Progenitor cell of endocrine pancreas (in vitro differentiated cells): ENCODE data around the gene CEP20. TPM values are rescaled to one million over a fixed set of nuclear protein-coding genes. Genes with fewer than 3 reads are reported as not detected.

Experiments
- DNase-seq: peaks from one replicate; pipeline ENCODE4 v3.0.0; 2021; ENCODE audit warnings: low spot score; ENCODE audit not compliant: unreplicated experiment
- H3K27ac Mint-ChIP-seq: 2 replicates; pipeline ENCODE4 v1.8.0; 2021; ENCODE audit warnings: mild to moderate bottlenecking, moderate library complexity, mixed read lengths
- H3K27me3 Mint-ChIP-seq: 2 replicates; pipeline ENCODE4 v1.8.0; 2021; ENCODE audit warnings: mixed read lengths
- H3K36me3 Mint-ChIP-seq: 2 replicates; pipeline ENCODE4 v1.8.0; 2022; ENCODE audit warnings: mixed read lengths; ENCODE audit not compliant: insufficient read depth
- H3K4me1 Mint-ChIP-seq: 2 replicates; pipeline ENCODE4 v1.8.0; 2021; ENCODE audit warnings: low read depth, mixed read lengths
- H3K4me3 Mint-ChIP-seq: 2 replicates; pipeline ENCODE4 v1.8.0; 2021; ENCODE audit warnings: low read depth, mild to moderate bottlenecking, moderate library complexity, mixed read lengths
- H3K9me3 Mint-ChIP-seq: 2 replicates; pipeline ENCODE4 v1.8.0; 2021; ENCODE audit warnings: low read depth, mixed read lengths
- total RNA-seq: library from RNA; stranded (reverse); gene quantifications from 2 replicates; pipeline ENCODE4 v1.2.1, GENCODE V29; 2021
- TF ChIP-seq, protein P1 (sequence below): fragments of 200-600 bp; sonication (generic); IDR thresholded peaks from one replicate; pipeline ENCODE4 v1.5.0; 2021; ENCODE audit warnings: antibody characterized with exemption, mild to moderate bottlenecking; ENCODE audit not compliant: unreplicated experiment

Gene CEP20
- total RNA-seq, 1 donor from 2014 or later: 23.8 TPM

- TF ChIP-seq, protein P1, sequence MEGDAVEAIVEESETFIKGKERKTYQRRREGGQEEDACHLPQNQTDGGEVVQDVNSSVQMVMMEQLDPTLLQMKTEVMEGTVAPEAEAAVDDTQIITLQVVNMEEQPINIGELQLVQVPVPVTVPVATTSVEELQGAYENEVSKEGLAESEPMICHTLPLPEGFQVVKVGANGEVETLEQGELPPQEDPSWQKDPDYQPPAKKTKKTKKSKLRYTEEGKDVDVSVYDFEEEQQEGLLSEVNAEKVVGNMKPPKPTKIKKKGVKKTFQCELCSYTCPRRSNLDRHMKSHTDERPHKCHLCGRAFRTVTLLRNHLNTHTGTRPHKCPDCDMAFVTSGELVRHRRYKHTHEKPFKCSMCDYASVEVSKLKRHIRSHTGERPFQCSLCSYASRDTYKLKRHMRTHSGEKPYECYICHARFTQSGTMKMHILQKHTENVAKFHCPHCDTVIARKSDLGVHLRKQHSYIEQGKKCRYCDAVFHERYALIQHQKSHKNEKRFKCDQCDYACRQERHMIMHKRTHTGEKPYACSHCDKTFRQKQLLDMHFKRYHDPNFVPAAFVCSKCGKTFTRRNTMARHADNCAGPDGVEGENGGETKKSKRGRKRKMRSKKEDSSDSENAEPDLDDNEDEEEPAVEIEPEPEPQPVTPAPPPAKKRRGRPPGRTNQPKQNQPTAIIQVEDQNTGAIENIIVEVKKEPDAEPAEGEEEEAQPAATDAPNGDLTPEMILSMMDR: no peak
- no peak for DNase-seq
- Mint-ChIP-seq H3K27me3 (no peaks in the 10 kb centered on the region), H3K4me3 (no peak overlapping the region), H3K9me3 (no peaks in the 10 kb centered on the region), H3K27ac (peak overlapping the region; percentile 62), H3K4me1 (no peaks in the 10 kb centered on the region), H3K36me3 (peaks cover 11% of the 10 kb centered on the region)
Measured at GRCh38 chr16:15879255-15879811, 9.1 kb downstream of the CEP20 start.

GRCh38 chr16:15876503-15876902 lies 11.9 kb downstream of the CEP20 start:
- no peak for DNase-seq
- H3K36me3 Mint-ChIP-seq: peaks cover 8% of the 10 kb centered on the region
- H3K9me3 Mint-ChIP-seq: no peaks in the 10 kb centered on the region
- H3K4me3 Mint-ChIP-seq: no peak overlapping the region
- no peak overlapping the region for H3K27ac Mint-ChIP-seq
- H3K4me1 Mint-ChIP-seq: no peaks in the 10 kb centered on the region
- H3K27me3 Mint-ChIP-seq: no peaks in the 10 kb centered on the region
- TF ChIP-seq, protein P1: no peak

GRCh38 chr16:15874745-15875314 lies 13.6 kb downstream of the CEP20 start:
- DNase-seq: no peak
- Mint-ChIP-seq H3K27me3 (no peaks in the 10 kb centered on the region), H3K4me3 (no peak overlapping the region), H3K4me1 (no peaks in the 10 kb centered on the region), H3K9me3 (no peaks in the 10 kb centered on the region), H3K36me3 (peaks cover 9% of the 10 kb centered on the region), H3K27ac (no peak overlapping the region)
- TF ChIP-seq, protein P1: peak; percentile 72

GRCh38 chr16:15873737-15874136 lies 14.7 kb downstream of the CEP20 start:
- Mint-ChIP-seq H3K27me3 (no peaks in the 10 kb centered on the region), H3K27ac (no peak overlapping the region), H3K4me3 (no peak overlapping the region), H3K36me3 (peaks cover 7% of the 10 kb centered on the region), H3K9me3 (no peaks in the 10 kb centered on the region), H3K4me1 (no peaks in the 10 kb centered on the region)
- TF ChIP-seq, protein P1: no peak
- DNase-seq: no peak

- no peak overlapping the region for H3K27ac Mint-ChIP-seq
- H3K4me3 Mint-ChIP-seq: no peak overlapping the region
- H3K36me3 Mint-ChIP-seq: peaks cover 7% of the 10 kb centered on the region
- TF ChIP-seq, protein P1: no peak
- no peaks in the 10 kb centered on the region for H3K9me3 Mint-ChIP-seq
- no peaks in the 10 kb centered on the region for H3K4me1 Mint-ChIP-seq
- H3K27me3 Mint-ChIP-seq: no peaks in the 10 kb centered on the region
- no peak for DNase-seq
Measured at GRCh38 chr16:15873301-15873700, 15.1 kb downstream of the CEP20 start.
